HFFc6 (cell line): ENCODE results near the gene TAF5L. TPM values are rescaled to one million over a fixed set of nuclear protein-coding genes. Genes with fewer than 3 reads are reported as not detected.
"Not testable (repeated sequence)": the region's sequence is repeated elsewhere in the genome, so short reads cannot be mapped to it uniquely, and the experiment has no call there.

ENCODE experiments used
- DNase-seq: peaks from one replicate; pipeline ENCODE4 v3.0.0-alpha.2; 2018
- H3K27ac Mint-ChIP-seq: 2 replicates; pipeline ENCODE4 v1.8.0; 2020; ENCODE audit warnings: mild to moderate bottlenecking, mixed read lengths
- H3K27me3 Mint-ChIP-seq: 2 replicates; pipeline ENCODE4 v1.8.0; 2021; ENCODE audit warnings: mild to moderate bottlenecking, moderate library complexity, mixed read lengths; ENCODE audit not compliant: insufficient read depth
- H3K36me3 Mint-ChIP-seq: 2 replicates; pipeline ENCODE4 v1.8.0; 2021; ENCODE audit warnings: low read depth, mixed read lengths
- H3K4me1 Mint-ChIP-seq: 2 replicates; pipeline ENCODE4 v1.8.0; 2020; ENCODE audit warnings: low read depth, mixed read lengths
- H3K4me3 Mint-ChIP-seq: 2 replicates; pipeline ENCODE4 v1.8.0; 2020; ENCODE audit warnings: mild to moderate bottlenecking, moderate library complexity, mixed read lengths
- H3K9me3 Mint-ChIP-seq: 2 replicates; pipeline ENCODE4 v1.8.0; 2020; ENCODE audit warnings: mild to moderate bottlenecking, mixed read lengths
- total RNA-seq, 6 experiments: library from RNA; stranded (reverse); fragmentation: NEBNext Ultra II Directional; extraction: Animal tissue kit (Norgen Biotek cat#: 25700); gene quantifications; 2 replicates in 1 of 6; 3 replicates in 5 of 6; pipeline ENCODE4 v1.2.3, GENCODE V29; 2021
- TF ChIP-seq, protein P1 (sequence below): fragments of 200-600 bp; sonication (generic); IDR thresholded peaks from 2 replicates; pipeline ENCODE4 v1.5.0; 2021; ENCODE audit warnings: antibody characterized with exemption, mild to moderate bottlenecking

Gene TAF5L
- total RNA-seq, 6 experiments from 2014 or later: 17.6 to 20.7 (median 20.3) TPM

DNA sequence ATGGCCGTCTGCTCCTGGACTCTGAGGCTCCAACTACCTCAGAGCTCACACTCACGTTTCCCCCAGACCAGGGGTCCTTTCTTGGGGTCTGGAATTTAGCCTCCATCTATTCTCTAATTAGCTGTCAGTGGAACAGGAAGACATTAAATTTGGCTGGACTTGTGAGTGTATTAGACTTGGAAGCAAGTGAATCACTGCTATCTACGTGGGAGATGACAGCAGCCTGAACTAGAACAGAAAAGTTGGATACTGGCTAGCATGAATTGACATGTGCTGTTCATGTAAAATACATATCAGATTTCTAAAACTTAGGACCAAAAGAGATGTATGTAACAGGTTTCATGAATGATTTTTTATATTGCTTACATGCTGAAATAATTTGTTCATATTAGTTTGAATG is 28.0 kb downstream of the TAF5L start:
- Mint-ChIP-seq H3K4me3 (no peak overlapping the region; the same call in 1 of the 2 replicates), H3K36me3 (peaks cover 45% of the 10 kb centered on the region), H3K27me3 (no peaks in the 10 kb centered on the region; the same call in 1 of the 2 replicates), H3K27ac (peak overlapping the region; percentile 88), H3K4me1 (peaks cover 30% of the 10 kb centered on the region), H3K9me3 (no peaks in the 10 kb centered on the region)
- TF ChIP-seq, protein P1, sequence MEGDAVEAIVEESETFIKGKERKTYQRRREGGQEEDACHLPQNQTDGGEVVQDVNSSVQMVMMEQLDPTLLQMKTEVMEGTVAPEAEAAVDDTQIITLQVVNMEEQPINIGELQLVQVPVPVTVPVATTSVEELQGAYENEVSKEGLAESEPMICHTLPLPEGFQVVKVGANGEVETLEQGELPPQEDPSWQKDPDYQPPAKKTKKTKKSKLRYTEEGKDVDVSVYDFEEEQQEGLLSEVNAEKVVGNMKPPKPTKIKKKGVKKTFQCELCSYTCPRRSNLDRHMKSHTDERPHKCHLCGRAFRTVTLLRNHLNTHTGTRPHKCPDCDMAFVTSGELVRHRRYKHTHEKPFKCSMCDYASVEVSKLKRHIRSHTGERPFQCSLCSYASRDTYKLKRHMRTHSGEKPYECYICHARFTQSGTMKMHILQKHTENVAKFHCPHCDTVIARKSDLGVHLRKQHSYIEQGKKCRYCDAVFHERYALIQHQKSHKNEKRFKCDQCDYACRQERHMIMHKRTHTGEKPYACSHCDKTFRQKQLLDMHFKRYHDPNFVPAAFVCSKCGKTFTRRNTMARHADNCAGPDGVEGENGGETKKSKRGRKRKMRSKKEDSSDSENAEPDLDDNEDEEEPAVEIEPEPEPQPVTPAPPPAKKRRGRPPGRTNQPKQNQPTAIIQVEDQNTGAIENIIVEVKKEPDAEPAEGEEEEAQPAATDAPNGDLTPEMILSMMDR: no peak
- no peak for DNase-seq

DNA sequence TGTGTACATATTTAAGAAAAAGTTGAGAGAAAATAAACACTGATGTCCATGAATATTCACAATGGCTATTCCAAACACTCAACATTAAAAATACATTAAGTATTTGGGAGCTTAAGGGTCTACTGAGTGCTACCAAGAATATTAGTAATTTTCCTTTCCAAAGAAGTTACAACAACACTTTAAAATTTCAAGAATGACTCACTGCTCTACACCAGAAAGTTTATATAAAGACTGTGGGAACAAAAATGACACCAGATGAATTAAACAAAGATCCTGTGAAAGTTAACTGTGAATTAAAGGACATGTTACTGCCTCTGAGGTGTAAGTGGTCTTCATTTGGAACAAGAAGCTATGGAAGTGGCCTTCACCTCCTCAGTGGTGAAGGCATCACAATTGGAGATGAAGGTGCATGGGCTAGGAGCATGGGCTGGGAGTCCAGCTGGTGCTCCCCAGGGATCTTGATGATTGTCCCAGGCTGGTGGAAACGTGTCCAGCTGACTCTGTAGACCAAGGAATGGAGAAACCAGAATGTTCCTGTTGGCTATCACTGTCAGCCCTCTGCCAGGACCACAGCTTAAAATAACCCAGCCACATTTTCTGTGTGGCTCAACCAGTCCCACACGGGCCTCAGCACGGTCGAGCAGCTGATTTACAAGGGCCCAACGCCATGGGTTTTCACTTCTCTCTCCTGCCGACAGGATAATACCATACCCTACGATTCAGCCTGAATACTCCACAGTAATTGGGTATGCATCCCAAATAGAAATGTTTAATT is 28.8 kb downstream of the TAF5L start:
- Mint-ChIP-seq H3K4me3 (0 out of 2 replicates have a peak overlapping the region, but pooled peaks have one; percentile 11), H3K36me3 (peaks cover 37% of the 10 kb centered on the region), H3K4me1 (peaks cover 30% of the 10 kb centered on the region), H3K9me3 (no peaks in the 10 kb centered on the region), H3K27ac (peak overlapping the region; percentile 88), H3K27me3 (no peaks in the 10 kb centered on the region; the same call in 1 of the 2 replicates)
- peak; percentile 58 for DNase-seq
- TF ChIP-seq, protein P1: no peak

DNA sequence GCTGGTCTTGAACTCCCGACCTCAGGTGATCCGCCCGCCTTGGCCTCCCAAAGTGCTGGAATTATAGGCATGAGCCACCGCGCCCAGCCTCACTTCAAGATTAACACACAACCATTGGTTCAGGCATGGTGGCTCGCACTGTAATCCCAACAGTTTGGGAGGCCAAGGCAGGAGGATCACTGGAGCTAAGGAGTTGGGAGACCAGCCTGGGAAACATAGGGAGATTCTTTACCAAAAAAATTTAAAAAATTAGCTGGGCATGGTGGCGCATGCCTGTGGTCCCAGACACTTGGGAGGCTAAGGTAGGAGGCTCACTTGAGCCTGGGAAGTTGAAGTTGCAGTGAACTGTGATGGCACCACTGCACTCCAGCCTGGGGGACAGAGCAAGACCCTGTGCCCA is 30.0 kb downstream of the TAF5L start:
- not testable (repeated sequence) for H3K9me3 Mint-ChIP-seq, H3K27me3 Mint-ChIP-seq, H3K4me3 Mint-ChIP-seq, DNase-seq
- peaks cover 27% of the 10 kb centered on the region; the same call in 1 of the 2 replicates for H3K36me3 Mint-ChIP-seq
- peak overlapping the region; percentile 88 for H3K27ac Mint-ChIP-seq
- peaks cover 30% of the 10 kb centered on the region for H3K4me1 Mint-ChIP-seq

GRCh38 chr1:229594227-229595008 is 31.5 kb downstream of the TAF5L start:
- Mint-ChIP-seq H3K4me3 (no peak overlapping the region), H3K36me3 (peaks cover 19% of the 10 kb centered on the region; the same call in 1 of the 2 replicates), H3K9me3 (no peaks in the 10 kb centered on the region), H3K4me1 (peaks cover 28% of the 10 kb centered on the region), H3K27ac (no peak overlapping the region), H3K27me3 (no peaks in the 10 kb centered on the region; the same call in 1 of the 2 replicates)
- DNase-seq: no peak
- TF ChIP-seq, protein P1: no peak

GRCh38 chr1:229593800-229594199 is 32.1 kb downstream of the TAF5L start:
- peaks cover 17% of the 10 kb centered on the region; the same call in 1 of the 2 replicates for H3K36me3 Mint-ChIP-seq
- DNase-seq: no peak
- TF ChIP-seq, protein P1: no peak
- H3K4me1 Mint-ChIP-seq: peaks cover 25% of the 10 kb centered on the region
- no peak overlapping the region; the same call in 1 of the 2 replicates for H3K27ac Mint-ChIP-seq
- H3K9me3 Mint-ChIP-seq: no peaks in the 10 kb centered on the region
- no peak overlapping the region for H3K4me3 Mint-ChIP-seq
- no peaks in the 10 kb centered on the region for H3K27me3 Mint-ChIP-seq
